HepG2 (cell line): ENCODE results near the gene CIAO2B. TPM values are rescaled to one million over a fixed set of nuclear protein-coding genes. Genes with fewer than 3 reads are reported as not detected.

ENCODE experiments used
- ATAC-seq: fragments of 200-7000 bp; cut with Tn5 transposase; 3 replicates; pipeline ENCODE4 v1.9.1; 2020; ENCODE audit warnings: mild to moderate bottlenecking, moderate library complexity
- BruUV-seq: library from RNA; stranded (reverse); fragments of 400-500 nt; replicated peaks from 2 replicates; lab custom pipeline; 2021; lab: Mats Ljungman, UMichigan
- CTCF ChIA-PET: fragments of 300-600 bp; formaldehyde crosslinking; extraction: SDS; loops from one replicate; lab custom pipeline; 2021; ENCODE audit warnings: low total read pairs, inconsistent platforms, low intra/inter-chr PET ratio; lab: Yijun Ruan, JAX
- POLR2A ChIA-PET: fragments of 350-600 bp; sonication (Branson Sonifier 250); formaldehyde crosslinking; loops from one replicate; lab custom pipeline; 2020; ENCODE audit warnings: antibody characterized with exemption, inconsistent platforms; lab: Yijun Ruan, JAX
- DNase-seq: peaks from one replicate; pipeline ENCODE4 v3.0.0-alpha.2; 2015; ENCODE audit warnings: low spot score
- FAIRE-seq: peaks from 3 replicates; lab custom pipeline; 2011; peaks lifted over from hg19 to GRCh38; lab: Jason Lieb, UNC
- H2AFZ ChIP-seq: one replicate; pipeline ENCODE4 v1.6.1; 2011; ENCODE audit warnings: low read length, inconsistent platforms
- H3K27ac ChIP-seq: fragments of 300-600 bp; 3 replicates; pipeline ENCODE4 v1.8.0; 2011; ENCODE audit warnings: mixed run types, mild to moderate bottlenecking, mixed read lengths, low read length, inconsistent platforms; ENCODE audit not compliant: insufficient read depth; ENCODE audit errors: extremely low read length
- H3K27me3 ChIP-seq, 2 experiments: fragments of 200-600 bp in 1 of 2; 2 replicates in 1 of 2; 3 replicates in 1 of 2; pipeline versions ENCODE4 v1.6.0 to v1.8.0; 2011; ENCODE audit warnings: low read length in 2 of 2, mild to moderate bottlenecking in 2 of 2, moderate library complexity in 2 of 2, inconsistent platforms in 1 of 2; ENCODE audit not compliant: insufficient read depth in 2 of 2, control insufficient read depth in 1 of 2
- H3K36me3 ChIP-seq, 2 experiments: fragments of 200-600 bp in 1 of 2; replicated peaks in 1 of 2; 2 replicates in 1 of 2; 3 replicates in 1 of 2; pipeline versions ENCODE4 v1.5.1 to v1.8.0; 2011; ENCODE audit warnings: low read length in 2 of 2, inconsistent platforms in 1 of 2; ENCODE audit not compliant: insufficient read depth in 2 of 2, control insufficient read depth in 1 of 2
- H3K4me1 ChIP-seq: 2 replicates; pipeline ENCODE4 v1.5.1; 2012; ENCODE audit warnings: low read length, inconsistent platforms; ENCODE audit not compliant: insufficient read depth
- H3K4me2 ChIP-seq: 2 replicates; pipeline ENCODE4 v1.6.0; 2011; ENCODE audit warnings: low read depth, low read length, inconsistent platforms
- H3K4me3 ChIP-seq, 3 experiments: fragments of 200-600 bp in 1 of 3; sonication (generic), shearing (Covaris generic) in 1 of 3; replicated peaks in 1 of 3; 2 replicates each; pipeline ENCODE4 v1.5.1; 2011 to 2016; ENCODE audit warnings: low read length in 3 of 3, inconsistent platforms in 2 of 3, low read depth in 2 of 3, mild to moderate bottlenecking in 2 of 3, control low read depth in 1 of 3, mixed read lengths in 1 of 3; ENCODE audit not compliant: insufficient read depth in 1 of 3
- H3K79me2 ChIP-seq: one replicate; pipeline ENCODE4 v1.6.1; 2011; ENCODE audit warnings: low read length, inconsistent platforms; ENCODE audit not compliant: insufficient read depth
- H3K9ac ChIP-seq: 2 replicates; pipeline ENCODE4 v1.6.0; 2011; ENCODE audit warnings: mild to moderate bottlenecking, low read depth, low read length, inconsistent platforms; ENCODE audit not compliant: insufficient read depth
- H3K9me3 ChIP-seq: 2 replicates; pipeline ENCODE4 v1.5.1; 2012; ENCODE audit warnings: mild to moderate bottlenecking, low read length
- H4K20me1 ChIP-seq: 2 replicates; pipeline ENCODE4 v1.6.0; 2011; ENCODE audit warnings: inconsistent platforms, mild to moderate bottlenecking, low read length, moderate library complexity; ENCODE audit not compliant: insufficient read depth
- CEBPB ChIP-seq: IDR thresholded peaks from 2 replicates; pipeline ENCODE4 v1.6.1; 2011; ENCODE audit warnings: low read depth, low read length, improper control_type of control experiment, borderline replicate concordance
- RBFOX2 ChIP-seq: fragments of 200-400 bp; formaldehyde crosslinking; IDR thresholded peaks from 2 replicates; pipeline ENCODE4 v1.6.1; 2017; ENCODE audit warnings: low read depth, mild to moderate bottlenecking, low read length
- SP1 ChIP-seq, 2 experiments: fragments of 450-650 bp in 1 of 2; sonication (generic) in 1 of 2; formaldehyde crosslinking in 1 of 2; IDR thresholded peaks; 2 replicates each; pipeline versions ENCODE4 v1.4.0 to v1.6.1; 2016 to 2020; ENCODE audit warnings: missing genetic modification reagents in 1 of 2
- STAT5B ChIP-seq: sonication (generic); formaldehyde crosslinking; IDR thresholded peaks from 2 replicates; pipeline ENCODE4 v1.4.0; 2020; ENCODE audit warnings: missing genetic modification reagents
- ZNF770 ChIP-seq: sonication (generic); formaldehyde crosslinking; IDR thresholded peaks from 2 replicates; pipeline ENCODE4 v1.5.0; 2020; ENCODE audit warnings: mild to moderate bottlenecking, missing genetic modification reagents
- WGBS: methylation state at CpG from one replicate; pipeline ENCODE4 v1.1.6; 2017; ENCODE audit warnings: low lambda C conversion rate; 5-methylcytosine and 5-hydroxymethylcytosine counted together
- in situ Hi-C: cut with HindIII; loops from 2 replicates; pipeline ENCODE4 v1.10.0; 2017; ENCODE audit warnings: low pct_unique_long_range_greater_than_20kb; ENCODE audit not compliant: extremely low pct_ligation_motif_present
- intact Hi-C: fragments of 100-400 bp; cut with micrococcal nuclease; formaldehyde crosslinking; loops from one replicate; pipeline ENCODE4 v1.10.0; 2022; ENCODE audit not compliant: unreplicated experiment
- polyA plus RNA-seq, 8 experiments: library from polyadenylated mRNA; depleted of rRNA in 3 of 8; stranded (reverse) in 7 of 8; unstranded in 1 of 8; fragments of >200 nt; fragmentation: Illumina TruSeq in 4 of 8; extraction: Trizol in 4 of 8; gene quantifications; 2 replicates each; pipeline versions ENCODE4 v1.2.1 to v1.2.3, GENCODE V29; 2011 to 2016; ENCODE audit warnings: low read depth in 4 of 8, missing spikeins in 1 of 8, mixed read lengths in 1 of 8; ENCODE audit not compliant: insufficient read depth in 1 of 8
- total RNA-seq, 5 experiments: library from RNA; depleted of rRNA; stranded (reverse); fragments of >200 nt; fragmentation: Illumina TruSeq; extraction: Trizol; gene quantifications; 2 replicates each; pipeline ENCODE4 v1.2.3, GENCODE V29; 2016; ENCODE audit warnings: low read depth in 1 of 5

The CIAO2B gene
- total and polyA plus RNA-seq, 2 of the 13 experiments (the other 11 are each of a cell fraction or from before 2014, with no cell fraction given) = 157 to 293 TPM

GRCh38 chr16:66932076-66932475 lies 2.1 kb downstream of the CIAO2B start:
- TF ChIP-seq RBFOX2 (0 out of 2 replicates have a peak, but pooled peaks have one; percentile 25), STAT5B (CRISPR knock-in tag) (no peak)
- Histone ChIP-seq H3K4me2 (0 out of 2 replicates have a peak overlapping the region, but pooled peaks have one; percentile 89), H3K27me3 (no peaks in the 10 kb centered on the region; a peak in 1 of 5 replicates), H3K36me3 (peaks cover 0 to 5% of the 10 kb centered on the region in 2 experiments; a peak in 2 of 5 replicates), H3K79me2 (peaks cover 33% of the 10 kb centered on the region), H2AFZ (no peak overlapping the region), H3K4me3 (no peak overlapping the region; a peak in 1 of 6 replicates), H3K9me3 (no peaks in the 10 kb centered on the region), H3K27ac (no peak overlapping the region), H3K9ac (no peak overlapping the region), H3K4me1 (peaks cover 66% of the 10 kb centered on the region), H4K20me1 (no peaks in the 10 kb centered on the region)
- no peak for FAIRE-seq
- no peak for DNase-seq
- WGBS = 71% methylated on average over 4 of the region's 4 CpGs
- ATAC-seq = no peak
- ChIA-PET CTCF (no interaction called here), POLR2A (interaction anchor here (2.6 kb wide), 1 partner anchor 13 kb away, joined by 10 read pairs; the partner anchor contains the start of gene CDH16)
- BruUV-seq = no TSS peak
- intact Hi-C loops (no loop called here), in situ Hi-C loops (no loop called here)

GRCh38 chr16:66931665-66932064 lies 2.5 kb downstream of the CIAO2B start:
- CTCF ChIA-PET = interaction anchor here (1.9 kb wide), 1 partner anchor 37 kb away, joined by 5 read pairs; no protein-coding TSS in a partner anchor
- Histone ChIP-seq H3K4me1 (peaks cover 66% of the 10 kb centered on the region), H3K4me2 (no peak overlapping the region), H3K4me3 (no peak overlapping the region), H3K9ac (no peak overlapping the region), H3K79me2 (peaks cover 31% of the 10 kb centered on the region), H3K27ac (no peak overlapping the region), H3K36me3 (peaks cover 0 to 5% of the 10 kb centered on the region in 2 experiments; a peak in 2 of 5 replicates), H2AFZ (no peak overlapping the region), H4K20me1 (no peaks in the 10 kb centered on the region), H3K9me3 (no peaks in the 10 kb centered on the region), H3K27me3 (peaks cover 0 to under 1% of the 10 kb centered on the region in 2 experiments; a peak in 1 of 5 replicates)
- no peak for ATAC-seq
- intact Hi-C loops = no loop called here
- in situ Hi-C loops = no loop called here
- FAIRE-seq = peak; percentile 34
- BruUV-seq = no TSS peak
- 95% methylated on average over 2 of the region's 2 CpGs for whole genome bisulfite sequencing
- POLR2A ChIA-PET = interaction anchor here (1.9 to 2.6 kb wide), 2 partner anchors 12 to 26 kb away, joined by 6 to 10 read pairs; partner anchors contain the start of gene CDH16
- DNase-seq = no peak
- TF ChIP-seq CEBPB (peak; percentile 6; the same call in 1 of the 2 replicates), SP1 (IDR thresholded peaks at IDR 0.05) (no peak), SP1 (CRISPR knock-in tag; IDR thresholded peaks at IDR 0.05) (no peak), ZNF770 (0 out of 2 replicates have a peak, but pooled peaks have one; percentile 6)
